Hepatocyte (in vitro differentiated cells): Measurements from ENCODE around the gene MBD5. TPM values are rescaled to one million over a fixed set of nuclear protein-coding genes. Genes with fewer than 3 reads are reported as not detected.

Source experiments
- DNase-seq: peaks from one replicate; pipeline ENCODE4 v3.0.0-alpha.2; 2016; ENCODE audit warnings: low spot score
- H2AFZ ChIP-seq: fragments of 200-600 bp; sonication (generic); 2 replicates; pipeline ENCODE4 v1.6.0; 2016; ENCODE audit warnings: antibody characterized with exemption, mild to moderate bottlenecking
- H3K27ac ChIP-seq: fragments of 200-600 bp; sonication (generic); 2 replicates; pipeline ENCODE4 v1.5.1; 2016; ENCODE audit warnings: mild to moderate bottlenecking
- H3K27me3 ChIP-seq: fragments of 200-600 bp; sonication (generic); 2 replicates; pipeline ENCODE4 v1.6.1; 2016
- H3K36me3 ChIP-seq: fragments of 200-600 bp; sonication (generic); replicated peaks from 2 replicates; pipeline ENCODE4 v1.5.1; 2016; ENCODE audit warnings: low read depth; ENCODE audit not compliant: insufficient read depth
- H3K4me1 ChIP-seq: fragments of 200-600 bp; sonication (generic); 2 replicates; pipeline ENCODE4 v1.5.1; 2016; ENCODE audit warnings: mild to moderate bottlenecking, moderate library complexity; ENCODE audit not compliant: insufficient read depth
- H3K4me2 ChIP-seq: fragments of 200-600 bp; sonication (generic); 2 replicates; pipeline ENCODE4 v1.6.0; 2016
- H3K4me3 ChIP-seq: fragments of 200-600 bp; sonication (generic); 2 replicates; pipeline ENCODE4 v1.5.1; 2016; ENCODE audit warnings: mild to moderate bottlenecking
- H3K79me2 ChIP-seq: fragments of 200-600 bp; sonication (generic); 2 replicates; pipeline ENCODE4 v1.6.0; 2017; ENCODE audit warnings: mild to moderate bottlenecking
- H3K9me2 ChIP-seq: fragments of 200-600 bp; sonication (generic); replicated peaks from 2 replicates; pipeline ENCODE4 v1.6.0; 2017; ENCODE audit warnings: mild to moderate bottlenecking; ENCODE audit not compliant: insufficient read depth
- H3K9me3 ChIP-seq: fragments of 200-600 bp; sonication (generic); 2 replicates; pipeline ENCODE4 v1.5.1; 2016; ENCODE audit warnings: low read depth, mild to moderate bottlenecking
- H4K20me1 ChIP-seq: fragments of 200-600 bp; sonication (generic); 2 replicates; pipeline ENCODE4 v1.6.0; 2016; ENCODE audit warnings: mild to moderate bottlenecking; ENCODE audit not compliant: insufficient read depth, poor library complexity, severe bottlenecking
- EZH2 ChIP-seq: fragments of 200-600 bp; sonication (generic); IDR thresholded peaks from 2 replicates; pipeline ENCODE4 v1.6.1; 2016; ENCODE audit warnings: antibody characterized with exemption, mild to moderate bottlenecking, borderline replicate concordance
- EZH2phosphoT487 ChIP-seq: fragments of 200-600 bp; sonication (generic); IDR thresholded peaks from one replicate; pipeline ENCODE4 v1.6.1; 2018; ENCODE audit warnings: antibody characterized with exemption, mild to moderate bottlenecking, low read depth, moderate library complexity; ENCODE audit not compliant: unreplicated experiment, severe bottlenecking
- WGBS: methylation state at CpG from one replicate; pipeline ENCODE4 v1.1.6; 2016; ENCODE audit warnings: low lambda C conversion rate; ENCODE audit errors: missing lambda C conversion rate; 5-methylcytosine and 5-hydroxymethylcytosine counted together
- polyA plus RNA-seq: library from polyadenylated mRNA; unstranded; fragments of >200 nt; fragmentation: Nextera tagmentation; extraction: Ambion mirVana; gene quantifications from 2 replicates; pipeline ENCODE4 v1.2.1, GENCODE V29; 2016
- total RNA-seq: library from RNA; depleted of rRNA; stranded (reverse); fragments of >200 nt; gene quantifications from 2 replicates; pipeline ENCODE4 v1.2.3, GENCODE V29; 2014
- TF ChIP-seq, protein P1 (sequence below): fragments of 200-600 bp; sonication (generic); IDR thresholded peaks from 2 replicates; pipeline ENCODE4 v1.5.1; 2016; ENCODE audit warnings: antibody characterized with exemption, mild to moderate bottlenecking; ENCODE audit not compliant: poor library complexity

The MBD5 gene
- total and polyA plus RNA-seq, 2 experiments from 2014 or later = 20.9 to 36.2 TPM

DNA sequence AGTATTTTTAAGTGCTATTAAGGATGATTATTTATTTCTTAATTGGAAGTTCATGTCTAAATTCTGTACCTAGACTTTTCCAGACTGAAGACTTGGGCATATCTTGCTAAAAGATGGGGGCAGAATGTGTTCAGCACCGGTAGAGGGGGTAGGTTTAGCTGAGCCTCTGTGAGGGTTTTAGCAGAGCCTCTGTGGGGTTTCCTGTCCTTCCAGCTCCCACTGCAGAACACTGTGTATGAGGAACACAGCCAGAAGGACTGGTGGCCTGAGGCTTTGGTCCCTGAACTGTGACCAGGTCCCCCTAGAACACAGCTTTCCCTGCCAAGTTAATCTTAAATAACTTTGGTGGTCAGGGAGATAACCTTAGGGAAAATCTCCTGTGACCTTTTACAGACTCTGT lies 500.3 kb downstream of the MBD5 start:
- Histone ChIP-seq H4K20me1 (no peaks in the 10 kb centered on the region), H3K9me3 (no peaks in the 10 kb centered on the region), H3K79me2 (no peaks in the 10 kb centered on the region), H3K4me1 (no peaks in the 10 kb centered on the region), H3K4me2 (no peak overlapping the region), H2AFZ (no peak overlapping the region), H3K36me3 (no peaks in the 10 kb centered on the region), H3K27ac (no peak overlapping the region), H3K4me3 (no peak overlapping the region), H3K27me3 (no peaks in the 10 kb centered on the region), H3K9me2 (no peaks in the 10 kb centered on the region)
- DNase-seq = no peak
- WGBS = 57% methylated on average over 1 of the region's 1 CpG
- TF ChIP-seq, protein P1, sequence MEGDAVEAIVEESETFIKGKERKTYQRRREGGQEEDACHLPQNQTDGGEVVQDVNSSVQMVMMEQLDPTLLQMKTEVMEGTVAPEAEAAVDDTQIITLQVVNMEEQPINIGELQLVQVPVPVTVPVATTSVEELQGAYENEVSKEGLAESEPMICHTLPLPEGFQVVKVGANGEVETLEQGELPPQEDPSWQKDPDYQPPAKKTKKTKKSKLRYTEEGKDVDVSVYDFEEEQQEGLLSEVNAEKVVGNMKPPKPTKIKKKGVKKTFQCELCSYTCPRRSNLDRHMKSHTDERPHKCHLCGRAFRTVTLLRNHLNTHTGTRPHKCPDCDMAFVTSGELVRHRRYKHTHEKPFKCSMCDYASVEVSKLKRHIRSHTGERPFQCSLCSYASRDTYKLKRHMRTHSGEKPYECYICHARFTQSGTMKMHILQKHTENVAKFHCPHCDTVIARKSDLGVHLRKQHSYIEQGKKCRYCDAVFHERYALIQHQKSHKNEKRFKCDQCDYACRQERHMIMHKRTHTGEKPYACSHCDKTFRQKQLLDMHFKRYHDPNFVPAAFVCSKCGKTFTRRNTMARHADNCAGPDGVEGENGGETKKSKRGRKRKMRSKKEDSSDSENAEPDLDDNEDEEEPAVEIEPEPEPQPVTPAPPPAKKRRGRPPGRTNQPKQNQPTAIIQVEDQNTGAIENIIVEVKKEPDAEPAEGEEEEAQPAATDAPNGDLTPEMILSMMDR = no peak
- TF ChIP-seq EZH2phosphoT487 (no peak), EZH2 (no peak)

DNA sequence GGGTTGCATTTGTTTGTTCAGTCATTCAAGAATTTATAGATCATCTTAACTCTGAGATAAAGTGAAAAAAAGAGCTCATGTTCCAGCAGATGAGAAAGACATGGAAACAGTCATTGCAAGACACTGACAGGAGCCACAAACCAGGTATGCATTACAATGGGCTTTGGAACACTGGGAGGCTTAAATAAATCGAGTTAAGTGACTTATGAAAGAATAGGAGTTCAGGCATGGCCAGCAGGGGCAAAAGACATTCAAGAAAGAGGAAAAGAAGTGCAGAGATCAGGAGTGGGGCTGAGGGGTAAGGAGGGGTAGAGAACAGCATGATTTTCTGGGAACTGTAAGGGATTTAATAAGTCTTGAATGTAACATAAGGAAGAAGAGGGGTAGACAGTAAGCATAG lies 502.4 kb downstream of the MBD5 start:
- Histone ChIP-seq H3K4me3 (no peak overlapping the region), H3K27me3 (no peaks in the 10 kb centered on the region), H2AFZ (no peak overlapping the region), H4K20me1 (no peaks in the 10 kb centered on the region), H3K9me3 (no peaks in the 10 kb centered on the region), H3K36me3 (no peaks in the 10 kb centered on the region), H3K4me2 (no peak overlapping the region), H3K4me1 (no peaks in the 10 kb centered on the region), H3K27ac (no peak overlapping the region), H3K9me2 (no peaks in the 10 kb centered on the region), H3K79me2 (no peaks in the 10 kb centered on the region)
- TF ChIP-seq, protein P1 = no peak
- TF ChIP-seq EZH2phosphoT487 = no peak
- no peak for DNase-seq
- 35% methylated on average over 1 of the region's 1 CpG for WGBS

DNA sequence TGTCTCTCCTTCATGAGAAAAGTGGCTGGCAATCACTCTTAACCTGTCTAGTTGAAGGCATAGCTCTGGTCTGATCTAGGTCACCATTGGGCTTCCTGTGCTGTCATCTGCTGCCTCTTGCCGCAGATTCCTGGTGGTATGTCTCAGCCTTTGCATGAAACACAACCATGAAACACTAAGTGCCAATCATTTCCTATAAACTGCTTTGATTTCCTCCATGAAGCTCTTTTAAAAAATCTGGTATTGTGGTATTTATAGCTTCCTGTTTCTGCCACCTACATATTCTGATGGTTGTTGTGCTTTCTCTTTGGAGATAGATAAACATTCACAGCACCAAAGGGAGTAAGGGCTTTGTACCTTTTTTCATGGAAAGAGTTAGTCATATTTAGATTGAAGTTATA lies 503.6 kb downstream of the MBD5 start:
- Histone ChIP-seq H3K36me3 (no peaks in the 10 kb centered on the region), H4K20me1 (no peaks in the 10 kb centered on the region), H3K4me3 (no peak overlapping the region), H3K79me2 (no peaks in the 10 kb centered on the region), H2AFZ (no peak overlapping the region), H3K4me1 (no peaks in the 10 kb centered on the region), H3K27ac (no peak overlapping the region), H3K4me2 (no peak overlapping the region), H3K27me3 (no peaks in the 10 kb centered on the region), H3K9me2 (no peaks in the 10 kb centered on the region), H3K9me3 (no peaks in the 10 kb centered on the region)
- TF ChIP-seq EZH2 = no peak
- no peak for TF ChIP-seq EZH2phosphoT487
- TF ChIP-seq, protein P1 = no peak
- DNase-seq = no peak
- WGBS = 87% methylated on average over 1 of the region's 1 CpG

DNA sequence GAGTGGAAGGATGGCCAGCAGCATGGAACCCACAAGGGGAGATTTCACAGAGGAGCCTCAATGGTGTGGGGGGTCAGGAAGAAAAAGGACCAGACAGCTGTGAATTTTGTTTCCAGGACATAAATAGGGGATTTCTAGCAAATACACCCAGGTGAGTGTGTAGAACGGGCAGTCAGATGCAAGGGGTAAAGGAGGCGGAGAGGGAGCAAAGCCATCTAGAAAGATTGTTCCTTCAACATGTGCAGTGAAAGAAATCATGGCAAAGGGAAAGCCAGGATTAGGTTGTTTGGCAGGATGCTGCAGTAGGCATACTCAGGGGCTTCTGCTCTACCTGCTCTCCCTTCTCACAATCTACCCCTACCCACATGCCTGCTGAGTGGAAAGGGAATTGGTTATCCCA lies 504.2 kb downstream of the MBD5 start:
- Histone ChIP-seq H3K9me2 (no peaks in the 10 kb centered on the region), H3K36me3 (no peaks in the 10 kb centered on the region), H3K4me2 (no peak overlapping the region), H3K27ac (no peak overlapping the region), H3K9me3 (no peaks in the 10 kb centered on the region), H3K27me3 (no peaks in the 10 kb centered on the region), H4K20me1 (no peaks in the 10 kb centered on the region), H3K4me3 (no peak overlapping the region), H2AFZ (no peak overlapping the region), H3K4me1 (no peaks in the 10 kb centered on the region), H3K79me2 (no peaks in the 10 kb centered on the region)
- WGBS = 100% methylated on average over 2 of the region's 2 CpGs
- no peak for DNase-seq
- TF ChIP-seq, protein P1 = no peak
- TF ChIP-seq EZH2 (no peak), EZH2phosphoT487 (no peak)
